Renal pelvis (tissue), 4 donors: Measurements from ENCODE around the gene ISM1. TPM values are rescaled to one million over a fixed set of nuclear protein-coding genes. Genes with fewer than 3 reads are reported as not detected.
A peak's percentile ranks its signal among the peaks of the same experiment; 100 is the strongest.
"Not testable (repeated sequence)": the region's sequence is repeated elsewhere in the genome, so short reads cannot be mapped to it uniquely, and the experiment has no call there.

ENCODE experiments used
- DNase-seq: peaks from one replicate; pipeline ENCODE4 v3.0.0-alpha.2; 2013
- polyA plus RNA-seq, 3 donors: library from polyadenylated mRNA; unstranded; fragments of 120-200 nt; gene quantifications; one replicate each; pipeline ENCODE4 v1.2.1, GENCODE V29; 2013; ENCODE audit not compliant: insufficient read length in 3 of 3

Gene ISM1
- polyA plus RNA-seq, 3 donors = 3.3 to 5.4 (median 4.4) TPM

DNA sequence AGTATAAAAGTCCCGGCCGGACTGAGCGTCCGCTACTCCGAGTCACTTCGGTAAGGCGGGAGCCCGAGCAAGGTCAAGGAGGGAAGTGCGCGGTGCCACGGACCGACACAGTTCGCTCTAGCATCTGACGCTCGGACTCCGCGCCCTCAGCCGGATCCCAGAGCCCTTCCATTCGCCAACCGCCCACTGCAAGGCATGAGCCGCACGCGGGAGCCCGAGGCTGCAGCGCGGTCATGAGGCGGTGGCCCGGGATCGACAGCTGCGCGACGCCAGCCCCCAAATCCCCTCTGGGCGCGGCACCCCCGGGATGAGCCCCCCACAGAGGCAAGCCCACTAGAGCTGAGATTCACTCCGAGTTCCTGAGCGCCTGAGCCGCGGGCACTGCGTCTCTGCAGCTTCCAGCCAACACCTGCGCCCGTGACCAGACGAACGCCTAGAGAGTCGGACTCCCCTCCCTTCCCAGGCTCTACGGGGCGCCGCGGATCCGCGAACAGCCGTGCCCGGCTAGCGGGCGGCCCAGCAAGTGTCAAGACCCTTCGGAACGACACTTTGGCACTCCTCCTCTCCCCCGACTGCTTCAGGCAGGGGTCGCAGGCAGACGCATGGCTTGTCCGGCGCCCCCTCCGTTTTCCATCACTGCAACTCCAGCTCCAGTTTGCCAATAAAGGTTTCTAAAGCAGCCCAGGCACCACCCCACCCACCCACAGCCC is 725 bp upstream of the ISM1 start:
- DNase-seq = peak; percentile 48

GRCh38 chr20:13221313-13221672 is 219 bp downstream of the ISM1 start:
- no peak for DNase-seq

GRCh38 chr20:13221673-13222318 is 722 bp downstream of the ISM1 start:
- DNase-seq = peak; percentile 59

DNA sequence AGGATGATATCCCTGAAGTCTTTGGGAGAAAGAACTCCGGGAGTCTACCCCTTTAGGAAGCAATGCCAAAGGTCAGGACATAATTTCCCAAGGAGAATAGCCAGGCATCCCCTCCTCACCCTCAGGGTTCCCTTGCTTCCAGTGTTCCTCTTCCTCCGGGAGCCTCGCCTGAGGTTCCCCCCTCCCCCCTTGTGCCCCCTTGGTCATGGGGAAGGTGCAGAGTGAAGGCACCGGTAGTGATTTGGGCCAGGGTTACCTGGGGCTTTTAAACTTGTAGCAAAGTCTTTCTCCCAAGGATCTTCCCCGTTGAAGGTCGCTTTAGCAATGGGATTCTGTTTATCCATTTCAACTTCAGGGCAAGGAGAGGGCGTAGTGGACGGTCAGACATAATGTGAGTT is 1.2 kb downstream of the ISM1 start:
- no peak for DNase-seq

GRCh38 chr20:13223736-13224520 is 2.9 kb downstream of the ISM1 start:
- no peak for DNase-seq

GRCh38 chr20:13226367-13226766 is 5.3 kb downstream of the ISM1 start:
- DNase-seq = no peak

- DNase-seq = no peak
Observed at GRCh38 chr20:13228771-13229170, 7.7 kb downstream of the ISM1 start.

DNA sequence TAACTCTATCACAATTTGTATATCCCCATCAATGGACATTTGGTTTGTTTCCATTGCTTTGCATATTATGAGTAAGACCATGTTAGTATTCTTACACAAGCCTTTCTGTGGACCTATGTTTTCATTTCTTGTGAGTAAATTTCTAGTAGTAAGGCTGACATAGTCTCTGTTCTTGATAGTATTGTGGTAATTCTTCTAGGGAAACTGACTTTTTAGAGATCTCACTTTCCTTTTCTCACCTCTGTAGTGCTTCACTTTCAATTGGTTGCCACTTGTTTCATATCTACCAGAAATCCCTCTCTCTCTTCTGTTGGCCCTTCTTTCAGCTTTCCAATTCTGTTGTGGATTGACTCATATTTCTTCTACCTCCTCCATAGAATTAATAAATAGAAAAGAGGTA is 8.5 kb downstream of the ISM1 start:
- DNase-seq = no peak

DNA sequence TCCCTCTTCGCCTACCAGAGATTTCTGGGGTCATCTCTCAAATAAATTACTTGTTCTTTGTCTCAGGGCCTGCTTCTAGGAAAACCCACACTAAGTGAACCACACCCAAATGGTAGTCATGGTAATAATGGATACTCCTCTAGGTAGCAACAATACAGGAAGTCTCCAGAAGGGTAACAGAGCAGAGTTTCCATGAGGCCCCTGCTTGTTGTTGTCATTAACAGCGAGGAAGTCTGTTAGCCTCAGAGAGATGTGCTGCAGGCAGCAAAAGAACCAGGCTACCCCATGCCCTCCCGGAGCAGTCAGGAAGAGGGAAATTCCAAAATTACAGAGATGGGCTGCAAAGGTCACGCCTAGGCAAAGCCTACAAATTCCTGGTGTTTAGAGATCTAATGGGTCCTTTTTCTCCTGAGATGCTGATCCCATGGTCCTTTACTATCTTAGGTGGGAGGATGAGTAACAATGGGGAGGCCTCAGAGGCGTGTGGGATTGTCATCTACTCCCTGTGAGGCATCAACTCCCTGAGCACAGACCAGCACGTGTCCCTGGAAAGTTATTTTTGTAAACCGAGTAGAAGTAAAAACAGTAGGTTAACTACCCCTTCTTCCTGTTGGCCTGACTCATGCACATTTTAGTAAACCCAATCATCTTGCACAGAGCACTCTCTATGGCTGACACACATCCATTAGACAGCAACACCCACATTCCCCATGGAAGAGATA is 10.1 kb downstream of the ISM1 start:
- peak; percentile 42 for DNase-seq

GRCh38 chr20:13232999-13233398 is 11.9 kb downstream of the ISM1 start:
- DNase-seq = no peak

- no peak for DNase-seq
Observed at GRCh38 chr20:13234961-13235360, 13.9 kb downstream of the ISM1 start.

- DNase-seq = not testable (repeated sequence)
Observed at GRCh38 chr20:13236360-13236759, 15.3 kb downstream of the ISM1 start.

- DNase-seq = no peak
Observed at GRCh38 chr20:13236990-13237720, 16.1 kb downstream of the ISM1 start.

DNA sequence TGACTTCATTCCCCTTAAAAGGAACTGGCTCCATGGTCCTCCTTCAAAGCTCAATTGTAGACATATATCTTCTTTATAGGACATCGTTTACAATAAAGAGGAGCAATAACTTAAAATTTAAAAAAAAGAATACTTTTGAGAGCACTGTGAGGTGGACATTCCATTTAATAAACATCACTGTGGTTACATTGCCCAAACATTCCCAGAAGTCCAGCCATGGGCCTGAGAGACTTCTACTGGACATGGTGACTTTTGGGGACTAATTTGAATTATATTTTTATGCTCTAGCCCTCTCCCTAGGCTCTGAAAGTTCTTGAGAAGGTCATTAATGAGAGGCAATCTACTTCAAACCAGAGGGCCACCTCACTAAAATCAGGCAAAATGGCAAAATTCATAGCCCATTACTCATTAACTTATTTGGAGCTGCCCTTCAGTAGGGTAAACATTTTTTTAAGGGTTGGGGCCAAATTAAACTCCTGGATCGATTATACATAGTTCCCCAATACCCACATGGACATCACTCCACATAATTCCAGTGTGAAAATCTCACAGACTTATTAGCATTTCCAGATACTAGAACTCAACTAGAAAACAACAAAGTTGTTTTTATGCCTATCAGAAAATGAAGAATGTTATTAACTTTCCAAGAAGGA is 17.1 kb downstream of the ISM1 start:
- no peak for DNase-seq

DNA sequence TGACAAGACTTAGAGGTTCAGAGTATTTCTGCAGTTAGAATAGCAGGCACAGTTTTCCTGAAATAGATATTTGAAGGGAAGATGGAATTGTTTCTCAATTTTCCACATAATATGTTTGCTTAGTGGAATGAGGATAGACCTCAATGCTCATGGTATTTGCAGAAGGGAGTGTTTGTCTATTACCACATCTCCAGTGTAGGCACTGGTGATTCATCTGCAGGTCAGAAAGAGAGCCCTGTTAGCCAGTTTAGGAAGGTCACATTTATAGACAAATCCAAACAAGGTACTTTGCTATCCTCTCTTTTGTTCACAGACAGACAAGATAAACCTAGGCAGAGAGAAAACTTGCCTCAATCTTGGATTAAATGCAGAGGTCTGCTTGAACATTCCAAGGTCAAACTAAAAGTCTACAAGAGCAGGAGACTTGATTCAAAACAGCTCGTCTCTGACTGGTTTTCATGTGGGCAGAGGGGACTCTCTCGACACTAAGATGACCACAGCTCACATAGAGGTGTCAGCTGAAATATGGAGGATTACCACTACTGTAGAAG is 22.8 kb downstream of the ISM1 start:
- DNase-seq = no peak

DNA sequence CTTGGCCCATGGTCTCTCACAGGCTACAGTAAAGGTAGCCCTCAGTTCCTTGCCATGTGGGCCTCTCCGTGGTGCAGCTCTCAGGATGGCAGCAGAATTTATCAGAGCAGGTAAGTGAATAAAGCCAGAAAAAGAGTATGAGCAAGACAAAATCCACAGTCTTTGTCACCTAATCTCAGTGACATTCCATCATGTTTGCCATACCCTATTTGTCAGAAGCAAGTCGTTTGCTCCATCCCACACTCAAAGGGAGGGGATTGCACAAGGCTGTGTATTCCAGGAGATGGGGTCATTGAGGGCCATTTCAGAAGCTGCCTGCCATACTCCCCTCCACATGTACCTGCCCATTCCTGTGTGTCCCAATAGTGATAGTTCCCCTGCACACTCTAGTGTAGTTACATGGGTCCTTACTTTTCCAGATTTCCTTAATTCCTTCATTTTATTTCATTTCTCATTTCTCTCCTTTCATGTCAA is 24.2 kb downstream of the ISM1 start:
- DNase-seq = no peak

DNA sequence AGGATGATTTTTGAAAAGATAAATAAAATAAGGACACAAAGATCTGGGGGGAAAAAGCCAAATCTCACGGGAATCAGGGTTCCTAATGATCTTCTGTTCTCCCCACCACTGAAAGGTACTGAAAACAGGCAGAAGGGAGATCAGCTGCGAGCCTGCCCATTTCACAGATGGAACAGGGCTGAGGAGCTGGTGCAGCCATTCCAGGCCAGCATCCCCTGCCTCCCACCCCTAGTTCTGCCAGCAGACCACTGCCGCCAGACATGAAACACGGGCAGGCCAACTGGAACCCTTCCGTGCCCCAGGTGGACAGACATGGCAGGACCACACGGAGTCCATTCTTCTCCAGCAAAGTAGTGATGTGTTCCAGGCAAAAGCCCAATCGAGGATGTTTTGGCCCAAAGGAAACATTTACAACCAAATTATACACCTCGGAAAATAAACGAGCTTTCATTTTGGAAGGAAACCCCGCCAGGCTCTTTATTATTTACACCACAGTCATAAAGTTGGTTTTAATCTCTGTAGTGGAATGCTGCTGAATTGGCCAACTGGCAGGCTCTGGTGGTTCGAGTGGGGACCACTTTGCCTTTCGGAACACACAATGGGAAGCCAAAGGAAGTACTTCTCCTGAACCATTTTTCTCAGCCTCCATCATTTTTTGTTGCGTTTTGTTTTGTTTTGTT is 28.2 kb downstream of the ISM1 start:
- no peak for DNase-seq

DNA sequence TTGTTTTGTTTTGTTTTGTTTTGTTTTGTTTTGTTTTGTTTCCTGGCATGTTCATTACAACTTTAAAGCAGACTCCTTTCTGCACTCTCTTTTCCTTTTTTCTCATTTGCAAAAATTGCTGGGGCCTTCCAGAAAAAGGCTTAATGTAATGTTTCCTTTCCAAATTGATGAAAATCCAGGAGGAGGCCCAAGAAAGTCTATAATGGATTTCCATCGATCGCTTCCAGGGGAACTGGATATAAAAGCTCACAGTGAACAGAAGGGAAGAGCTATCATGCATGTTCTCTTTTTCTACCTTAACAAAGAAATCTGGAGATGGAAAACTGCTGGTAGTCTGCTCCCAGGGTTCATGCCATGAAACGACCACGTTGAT is 28.7 kb downstream of the ISM1 start:
- DNase-seq = no peak

- DNase-seq = no peak
Observed at GRCh38 chr20:13250251-13250650, 29.2 kb downstream of the ISM1 start.
